GM12892 (cell line): ENCODE data around the gene PTCHD1.

Experiments
- POLR2A ChIP-seq: IDR thresholded peaks from 2 replicates; pipeline ENCODE4 v1.6.1; 2011; ENCODE audit warnings: low read depth, low read length, control low read depth
- POLR2AphosphoS5 ChIP-seq: IDR thresholded peaks from 2 replicates; pipeline ENCODE4 v1.6.1; 2011; ENCODE audit warnings: low read depth, low read length, control low read depth
- TAF1 ChIP-seq: IDR thresholded peaks from 2 replicates; pipeline ENCODE4 v1.6.1; 2011; ENCODE audit warnings: low read depth, mild to moderate bottlenecking, control low read depth, low read length, borderline replicate concordance

GRCh38 chrX:23374291-23374690 is 39.6 kb downstream of the PTCHD1 start:
- TF ChIP-seq POLR2AphosphoS5 (no peak), POLR2A (no peak), TAF1 (no peak)
